Measurements from ENCODE around the gene PTPN22. TPM values are rescaled to one million over a fixed set of nuclear protein-coding genes. Genes with fewer than 3 reads are reported as not detected.

The PTPN22 gene
- total RNA-seq, 2 donors from 2014 or later = 0.55 to 1.1 TPM

- intact Hi-C loops (cut with DNase I) = loop anchor here (5.0 kb wide), 1 partner anchor 55 kb away; the partner anchor contains the start of gene PHTF1
- peak; percentile 99 for DNase-seq (ENCODE audit: low spot score)
- under 1% methylated on average over 69 of the region's 82 CpGs for WGBS
- peak within 1 kb of the TSS; percentile 76 to 94 for H3K4me3 ChIP-seq
- H3K27ac ChIP-seq = peak within 1 kb of the TSS; percentile 90 to 94
- H3K36me3 ChIP-seq = no peaks in the 10 kb centered on the region
- H3K27me3 ChIP-seq (replicated peaks; ENCODE audit: insufficient read depth) = no peaks in the 10 kb centered on the region
- no peaks in the 10 kb centered on the region for H3K4me1 ChIP-seq (replicated peaks)
- no peaks in the 10 kb centered on the region for H3K9me3 ChIP-seq
- peak; percentile 97 for TF ChIP-seq POLR2A (IDR thresholded peaks at IDR 0.05)
- TF ChIP-seq POLR2AphosphoS5 (IDR thresholded peaks at IDR 0.05) = peak; percentile 99
- TF ChIP-seq, protein P1, sequence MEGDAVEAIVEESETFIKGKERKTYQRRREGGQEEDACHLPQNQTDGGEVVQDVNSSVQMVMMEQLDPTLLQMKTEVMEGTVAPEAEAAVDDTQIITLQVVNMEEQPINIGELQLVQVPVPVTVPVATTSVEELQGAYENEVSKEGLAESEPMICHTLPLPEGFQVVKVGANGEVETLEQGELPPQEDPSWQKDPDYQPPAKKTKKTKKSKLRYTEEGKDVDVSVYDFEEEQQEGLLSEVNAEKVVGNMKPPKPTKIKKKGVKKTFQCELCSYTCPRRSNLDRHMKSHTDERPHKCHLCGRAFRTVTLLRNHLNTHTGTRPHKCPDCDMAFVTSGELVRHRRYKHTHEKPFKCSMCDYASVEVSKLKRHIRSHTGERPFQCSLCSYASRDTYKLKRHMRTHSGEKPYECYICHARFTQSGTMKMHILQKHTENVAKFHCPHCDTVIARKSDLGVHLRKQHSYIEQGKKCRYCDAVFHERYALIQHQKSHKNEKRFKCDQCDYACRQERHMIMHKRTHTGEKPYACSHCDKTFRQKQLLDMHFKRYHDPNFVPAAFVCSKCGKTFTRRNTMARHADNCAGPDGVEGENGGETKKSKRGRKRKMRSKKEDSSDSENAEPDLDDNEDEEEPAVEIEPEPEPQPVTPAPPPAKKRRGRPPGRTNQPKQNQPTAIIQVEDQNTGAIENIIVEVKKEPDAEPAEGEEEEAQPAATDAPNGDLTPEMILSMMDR (IDR thresholded peaks at IDR 0.05) = peak in 2 of 4 experiments; percentile 40 to 53
These were observed 59.4 kb downstream of the PTPN22 start, which contains the start of gene RSBN1 for GRCh38 chr1:113811888-113812660. Gene RSBN1, minus strand, starts transcription at chr1:113812476. Its CDS starts 64 bp downstream, at chr1:113812412.

DNA sequence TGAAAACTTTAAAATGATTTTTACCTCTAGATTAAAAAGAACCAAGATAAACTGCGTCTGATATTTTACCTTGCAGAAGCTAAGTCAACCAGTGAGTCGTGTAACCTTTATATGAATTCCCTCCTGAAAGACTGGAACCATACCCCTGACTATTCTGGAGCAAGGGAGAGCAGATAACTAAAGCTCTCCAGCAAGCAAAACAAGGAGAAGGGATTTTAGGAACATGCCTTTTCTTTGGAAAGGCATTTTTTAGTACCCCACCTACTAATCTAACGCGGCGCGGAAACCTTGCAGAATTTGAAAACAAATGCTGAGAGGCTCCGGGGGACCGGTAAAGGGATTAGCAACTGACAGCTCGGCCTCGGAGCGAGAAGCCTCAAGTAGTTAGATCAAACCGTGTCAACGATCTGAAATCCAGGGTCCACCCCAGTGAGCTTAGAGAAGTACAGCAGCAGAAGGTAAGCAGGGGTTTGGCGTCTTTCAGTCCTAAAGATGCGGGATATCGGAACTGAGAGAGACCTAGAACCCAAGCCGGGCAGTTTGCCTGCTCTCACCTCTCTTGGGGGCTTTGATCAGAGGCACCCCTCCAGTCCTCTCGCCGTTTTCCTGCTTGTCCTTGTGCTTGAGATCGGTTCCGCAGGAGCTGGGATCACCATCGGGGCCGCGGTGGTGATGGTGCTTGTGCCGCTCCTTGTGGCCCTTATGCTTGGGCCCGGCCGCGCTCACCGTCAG lies 60.2 kb downstream of the PTPN22 start:
- Histone ChIP-seq H3K4me1 (replicated peaks) (no peaks in the 10 kb centered on the region), H3K36me3 (no peaks in the 10 kb centered on the region), H3K27ac (peak overlapping the region; percentile 90 to 94), H3K9me3 (no peaks in the 10 kb centered on the region), H3K27me3 (replicated peaks; ENCODE audit: insufficient read depth) (no peaks in the 10 kb centered on the region), H3K4me3 (peak overlapping the region; percentile 76 to 94)
- under 1% methylated on average over 29 of the region's 29 CpGs for WGBS
- DNase-seq (ENCODE audit: low spot score) = peak; percentile 9
- no peak for TF ChIP-seq POLR2AphosphoS5 (IDR thresholded peaks at IDR 0.05)
- TF ChIP-seq, protein P1 (IDR thresholded peaks at IDR 0.05) = no peak
- TF ChIP-seq POLR2A (IDR thresholded peaks at IDR 0.05) = no peak
- intact Hi-C loops (cut with DNase I) = loop anchor here (5.0 kb wide), 1 partner anchor 54 kb away; the partner anchor contains the start of gene PHTF1

DNA sequence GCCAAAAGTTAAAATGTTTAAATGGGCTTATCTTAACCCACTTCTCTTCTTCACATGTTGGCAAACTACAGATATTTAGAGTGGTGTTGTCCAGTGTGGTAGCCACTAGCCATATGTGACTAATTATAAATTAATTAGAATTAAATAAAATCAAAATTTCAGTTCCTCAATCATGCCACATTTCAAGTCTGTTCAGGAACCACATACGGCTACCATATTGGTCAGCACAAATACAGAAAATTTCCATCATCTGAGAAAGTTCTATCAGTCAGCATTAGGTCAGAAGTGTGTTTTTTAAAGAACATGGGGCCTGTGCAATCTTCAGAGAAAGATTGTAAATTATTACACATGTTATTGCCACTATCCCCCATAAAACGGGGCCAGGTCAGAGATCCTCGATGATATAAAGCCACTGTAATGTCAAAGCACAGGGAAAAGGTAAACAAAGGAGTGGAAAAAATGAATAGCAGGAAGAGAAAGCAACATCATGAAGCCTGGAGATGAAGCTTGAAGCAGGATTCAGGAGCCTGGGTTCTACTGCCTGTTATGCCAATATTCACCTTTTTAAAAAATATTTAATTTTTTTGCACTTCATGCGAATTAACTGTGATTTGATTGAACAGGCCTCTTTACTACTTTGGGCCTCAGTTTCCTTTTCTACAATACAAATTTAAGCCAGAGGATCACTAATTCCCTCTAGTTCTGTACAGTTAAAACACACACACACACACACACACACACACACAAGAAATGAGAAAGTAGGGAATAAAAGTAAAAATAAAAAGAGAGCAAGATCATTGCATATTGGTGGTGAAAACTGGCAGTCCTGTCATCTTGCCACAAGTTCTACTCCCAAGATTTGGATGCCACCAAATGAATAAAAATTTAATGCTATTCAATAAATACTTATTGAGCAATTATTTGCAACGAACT lies 61.6 kb downstream of the PTPN22 start:
- H3K36me3 ChIP-seq = no peaks in the 10 kb centered on the region
- no peaks in the 10 kb centered on the region for H3K9me3 ChIP-seq
- DNase-seq (ENCODE audit: low spot score) = no peak
- H3K27me3 ChIP-seq (replicated peaks; ENCODE audit: insufficient read depth) = no peaks in the 10 kb centered on the region
- intact Hi-C loops (cut with DNase I) = loop anchor here (5.0 kb wide), 1 partner anchor 53 kb away; the partner anchor contains the start of gene PHTF1
- no peak overlapping the region for H3K27ac ChIP-seq
- TF ChIP-seq POLR2A (IDR thresholded peaks at IDR 0.05) (no peak), POLR2AphosphoS5 (IDR thresholded peaks at IDR 0.05) (no peak)
- TF ChIP-seq, protein P1 (IDR thresholded peaks at IDR 0.05) = no peak
- peak overlapping the region in 1 of 2 donors; percentile 94 for H3K4me3 ChIP-seq
- no peaks in the 10 kb centered on the region for H3K4me1 ChIP-seq (replicated peaks)
- 38% methylated on average over 5 of the region's 5 CpGs for WGBS

DNA sequence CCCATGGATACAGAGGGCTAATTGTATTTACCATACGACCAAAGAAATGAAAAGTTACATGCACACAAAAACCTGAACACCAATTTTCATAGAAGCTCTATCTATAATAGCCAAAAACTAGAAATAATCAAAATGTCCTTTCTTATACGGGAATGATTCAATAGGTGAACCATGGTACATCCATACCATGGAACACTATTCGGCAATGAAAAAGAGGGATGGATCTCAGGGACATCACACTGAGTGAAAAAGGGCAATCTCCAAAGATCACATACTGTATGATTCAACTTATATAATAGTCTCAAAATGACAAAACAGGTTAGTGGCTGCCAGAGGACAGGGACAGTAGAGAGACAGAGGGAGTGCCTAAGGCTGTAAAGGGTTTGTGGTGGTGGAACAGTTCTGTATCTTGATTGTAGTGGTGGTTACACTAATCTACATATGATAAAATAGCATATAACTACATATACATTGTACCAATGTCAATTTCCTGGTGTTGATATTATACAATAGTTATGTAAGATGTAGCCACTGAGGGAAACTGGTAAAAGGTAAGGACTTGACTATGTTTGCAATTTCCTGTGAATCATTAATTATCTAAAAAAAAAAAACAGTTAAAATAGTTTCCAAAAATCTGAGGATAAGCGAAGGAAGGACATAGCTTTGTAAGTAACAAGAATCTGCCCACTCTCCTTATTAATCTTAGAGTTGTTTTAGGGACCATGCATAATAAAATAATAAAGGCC lies 62.9 kb downstream of the PTPN22 start:
- no peak overlapping the region for H3K4me3 ChIP-seq
- no peak for DNase-seq (ENCODE audit: low spot score)
- no peak overlapping the region for H3K27ac ChIP-seq
- WGBS = 91% methylated on average over 4 of the region's 4 CpGs
- H3K9me3 ChIP-seq = no peaks in the 10 kb centered on the region
- H3K36me3 ChIP-seq = no peaks in the 10 kb centered on the region
- TF ChIP-seq POLR2A (IDR thresholded peaks at IDR 0.05) (no peak), POLR2AphosphoS5 (IDR thresholded peaks at IDR 0.05) (no peak)
- TF ChIP-seq, protein P1 (IDR thresholded peaks at IDR 0.05) = no peak
- intact Hi-C loops (cut with DNase I) = no loop called here
- H3K4me1 ChIP-seq (replicated peaks) = no peaks in the 10 kb centered on the region
- H3K27me3 ChIP-seq (replicated peaks; ENCODE audit: insufficient read depth) = no peaks in the 10 kb centered on the region
